ENCODE data around the gene TMC2.

DNA sequence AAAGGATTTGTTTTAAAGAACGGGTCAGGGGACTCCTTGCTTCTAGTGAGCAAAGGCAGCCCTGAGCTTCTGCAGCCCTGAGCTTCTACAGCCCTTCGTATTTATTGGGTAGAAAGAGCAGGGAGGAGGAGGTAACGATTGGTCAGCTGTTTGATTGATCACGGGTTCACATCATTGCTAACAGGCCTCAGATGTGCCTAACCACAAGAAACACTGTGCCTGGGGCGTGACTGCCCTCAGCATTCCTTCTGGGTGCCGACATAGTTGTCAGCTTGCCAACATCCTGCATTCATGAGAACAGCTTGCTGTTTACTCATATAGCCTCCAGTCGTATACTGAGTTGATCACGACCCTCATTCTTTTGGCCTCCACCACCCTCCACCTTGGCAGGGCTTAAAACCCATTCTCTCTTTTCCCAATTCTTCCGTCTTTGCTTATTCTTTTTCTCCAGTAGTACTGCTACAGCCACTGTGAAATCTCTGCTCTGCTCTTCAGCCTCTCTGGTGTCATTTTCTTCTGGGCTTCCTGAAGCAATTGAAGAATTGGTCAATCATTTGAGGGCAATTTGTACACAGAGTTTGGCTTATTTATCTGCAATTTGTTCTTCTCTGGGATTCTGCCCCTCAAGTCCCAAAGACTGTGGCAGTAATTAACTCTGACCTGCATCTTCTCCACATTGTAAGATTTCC, 90.6 kb downstream of the TMC2 start:
- TF ChIP-seq, protein P1, sequence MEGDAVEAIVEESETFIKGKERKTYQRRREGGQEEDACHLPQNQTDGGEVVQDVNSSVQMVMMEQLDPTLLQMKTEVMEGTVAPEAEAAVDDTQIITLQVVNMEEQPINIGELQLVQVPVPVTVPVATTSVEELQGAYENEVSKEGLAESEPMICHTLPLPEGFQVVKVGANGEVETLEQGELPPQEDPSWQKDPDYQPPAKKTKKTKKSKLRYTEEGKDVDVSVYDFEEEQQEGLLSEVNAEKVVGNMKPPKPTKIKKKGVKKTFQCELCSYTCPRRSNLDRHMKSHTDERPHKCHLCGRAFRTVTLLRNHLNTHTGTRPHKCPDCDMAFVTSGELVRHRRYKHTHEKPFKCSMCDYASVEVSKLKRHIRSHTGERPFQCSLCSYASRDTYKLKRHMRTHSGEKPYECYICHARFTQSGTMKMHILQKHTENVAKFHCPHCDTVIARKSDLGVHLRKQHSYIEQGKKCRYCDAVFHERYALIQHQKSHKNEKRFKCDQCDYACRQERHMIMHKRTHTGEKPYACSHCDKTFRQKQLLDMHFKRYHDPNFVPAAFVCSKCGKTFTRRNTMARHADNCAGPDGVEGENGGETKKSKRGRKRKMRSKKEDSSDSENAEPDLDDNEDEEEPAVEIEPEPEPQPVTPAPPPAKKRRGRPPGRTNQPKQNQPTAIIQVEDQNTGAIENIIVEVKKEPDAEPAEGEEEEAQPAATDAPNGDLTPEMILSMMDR (IDR thresholded peaks at IDR 0.05): no peak
- no peak for TF ChIP-seq POLR2AphosphoS5 (IDR thresholded peaks at IDR 0.05; ENCODE audit: low read depth, low read length)
- TF ChIP-seq SIN3A (IDR thresholded peaks at IDR 0.05; ENCODE audit: borderline replicate concordance, insufficient read depth, low read depth, low read length): no peak
- TF ChIP-seq, protein P2, sequence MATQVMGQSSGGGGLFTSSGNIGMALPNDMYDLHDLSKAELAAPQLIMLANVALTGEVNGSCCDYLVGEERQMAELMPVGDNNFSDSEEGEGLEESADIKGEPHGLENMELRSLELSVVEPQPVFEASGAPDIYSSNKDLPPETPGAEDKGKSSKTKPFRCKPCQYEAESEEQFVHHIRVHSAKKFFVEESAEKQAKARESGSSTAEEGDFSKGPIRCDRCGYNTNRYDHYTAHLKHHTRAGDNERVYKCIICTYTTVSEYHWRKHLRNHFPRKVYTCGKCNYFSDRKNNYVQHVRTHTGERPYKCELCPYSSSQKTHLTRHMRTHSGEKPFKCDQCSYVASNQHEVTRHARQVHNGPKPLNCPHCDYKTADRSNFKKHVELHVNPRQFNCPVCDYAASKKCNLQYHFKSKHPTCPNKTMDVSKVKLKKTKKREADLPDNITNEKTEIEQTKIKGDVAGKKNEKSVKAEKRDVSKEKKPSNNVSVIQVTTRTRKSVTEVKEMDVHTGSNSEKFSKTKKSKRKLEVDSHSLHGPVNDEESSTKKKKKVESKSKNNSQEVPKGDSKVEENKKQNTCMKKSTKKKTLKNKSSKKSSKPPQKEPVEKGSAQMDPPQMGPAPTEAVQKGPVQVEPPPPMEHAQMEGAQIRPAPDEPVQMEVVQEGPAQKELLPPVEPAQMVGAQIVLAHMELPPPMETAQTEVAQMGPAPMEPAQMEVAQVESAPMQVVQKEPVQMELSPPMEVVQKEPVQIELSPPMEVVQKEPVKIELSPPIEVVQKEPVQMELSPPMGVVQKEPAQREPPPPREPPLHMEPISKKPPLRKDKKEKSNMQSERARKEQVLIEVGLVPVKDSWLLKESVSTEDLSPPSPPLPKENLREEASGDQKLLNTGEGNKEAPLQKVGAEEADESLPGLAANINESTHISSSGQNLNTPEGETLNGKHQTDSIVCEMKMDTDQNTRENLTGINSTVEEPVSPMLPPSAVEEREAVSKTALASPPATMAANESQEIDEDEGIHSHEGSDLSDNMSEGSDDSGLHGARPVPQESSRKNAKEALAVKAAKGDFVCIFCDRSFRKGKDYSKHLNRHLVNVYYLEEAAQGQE (IDR thresholded peaks at IDR 0.05; ENCODE audit: insufficient read depth in 1 of 2, low read depth in 2 of 2, low read length in 1 of 2): no peak
